HepG2 (cell line): ENCODE data around the gene RPS6KC1.

Experiments
- AHR ChIP-seq: IDR thresholded peaks from 2 replicates; pipeline ENCODE4 v1.6.1; 2018; ENCODE audit warnings: missing genetic modification reagents, missing compliant biosample characterization
- BCLAF1 ChIP-seq: fragments of 450-650 bp; IDR thresholded peaks from 2 replicates; pipeline ENCODE4 v1.6.1; 2017; ENCODE audit warnings: mild to moderate bottlenecking
- CHD2 ChIP-seq: IDR thresholded peaks from 2 replicates; pipeline ENCODE4 v1.6.1; 2011; ENCODE audit warnings: low read depth, low read length, improper control_type of control experiment
- MEIS2 ChIP-seq: sonication (generic); formaldehyde crosslinking; IDR thresholded peaks from 2 replicates; pipeline ENCODE4 v1.9.0; 2021; ENCODE audit warnings: mild to moderate bottlenecking, missing genetic modification reagents
- POLR2AphosphoS5 ChIP-seq: IDR thresholded peaks from 2 replicates; pipeline ENCODE4 v1.6.1; 2012; ENCODE audit warnings: low read depth, low read length
- SMC3 ChIP-seq: IDR thresholded peaks from 2 replicates; pipeline ENCODE4 v1.6.1; 2011; ENCODE audit warnings: low read length, improper control_type of control experiment
- TOPORS ChIP-seq: sonication (generic); formaldehyde crosslinking; IDR thresholded peaks from 2 replicates; pipeline ENCODE4 v1.8.0; 2023; ENCODE audit warnings: mild to moderate bottlenecking, missing genetic modification reagents
- ZNF766 ChIP-seq: sonication (generic); formaldehyde crosslinking; IDR thresholded peaks from 2 replicates; pipeline ENCODE4 v1.5.0; 2020; ENCODE audit warnings: missing genetic modification reagents, borderline replicate concordance
- TF ChIP-seq, protein P1 (sequence below): sonication (generic); formaldehyde crosslinking; IDR thresholded peaks from 2 replicates; pipeline ENCODE4 v1.5.0; 2020; ENCODE audit warnings: mild to moderate bottlenecking, missing genetic modification reagents, moderate library complexity

DNA sequence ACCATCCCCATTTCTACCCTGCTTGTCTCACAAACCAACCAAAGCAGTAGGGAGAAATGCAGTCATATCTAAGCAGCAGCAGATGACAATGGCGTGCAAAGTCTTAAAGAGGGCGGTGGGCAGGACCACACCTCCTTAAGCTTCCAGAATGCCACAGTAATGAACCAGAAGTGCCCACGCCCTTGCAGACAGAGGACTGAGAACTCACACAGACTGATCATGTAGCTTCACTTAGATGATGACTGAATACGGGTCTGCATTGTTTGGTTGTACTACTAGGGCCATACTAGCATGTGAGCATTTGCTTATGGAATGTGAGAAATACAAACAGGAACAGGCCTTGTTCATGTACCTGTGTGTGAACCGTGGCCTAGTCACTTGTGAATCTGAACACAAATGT, 246.0 kb downstream of the RPS6KC1 start:
- TF ChIP-seq, protein P1, sequence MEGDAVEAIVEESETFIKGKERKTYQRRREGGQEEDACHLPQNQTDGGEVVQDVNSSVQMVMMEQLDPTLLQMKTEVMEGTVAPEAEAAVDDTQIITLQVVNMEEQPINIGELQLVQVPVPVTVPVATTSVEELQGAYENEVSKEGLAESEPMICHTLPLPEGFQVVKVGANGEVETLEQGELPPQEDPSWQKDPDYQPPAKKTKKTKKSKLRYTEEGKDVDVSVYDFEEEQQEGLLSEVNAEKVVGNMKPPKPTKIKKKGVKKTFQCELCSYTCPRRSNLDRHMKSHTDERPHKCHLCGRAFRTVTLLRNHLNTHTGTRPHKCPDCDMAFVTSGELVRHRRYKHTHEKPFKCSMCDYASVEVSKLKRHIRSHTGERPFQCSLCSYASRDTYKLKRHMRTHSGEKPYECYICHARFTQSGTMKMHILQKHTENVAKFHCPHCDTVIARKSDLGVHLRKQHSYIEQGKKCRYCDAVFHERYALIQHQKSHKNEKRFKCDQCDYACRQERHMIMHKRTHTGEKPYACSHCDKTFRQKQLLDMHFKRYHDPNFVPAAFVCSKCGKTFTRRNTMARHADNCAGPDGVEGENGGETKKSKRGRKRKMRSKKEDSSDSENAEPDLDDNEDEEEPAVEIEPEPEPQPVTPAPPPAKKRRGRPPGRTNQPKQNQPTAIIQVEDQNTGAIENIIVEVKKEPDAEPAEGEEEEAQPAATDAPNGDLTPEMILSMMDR (CRISPR knock-in tag), result no peak
- TF ChIP-seq CHD2, result no peak
- TF ChIP-seq TOPORS (CRISPR knock-in tag), result no peak
- TF ChIP-seq MEIS2 (CRISPR knock-in tag), result no peak
- no peak for TF ChIP-seq SMC3
- no peak for TF ChIP-seq POLR2AphosphoS5
- no peak for TF ChIP-seq AHR (CRISPR knock-in tag)
- TF ChIP-seq ZNF766, result no peak
- no peak for TF ChIP-seq BCLAF1
